DMS153 (cell line): ENCODE results near the gene CFAP20DC.
"Not testable (repeated sequence)": the region's sequence is repeated elsewhere in the genome, so short reads cannot be mapped to it uniquely, and the experiment has no call there.

Experiments
- DNase-seq: peaks from one replicate; lab custom pipeline; 2025; lab: John Stamatoyannopoulos, UW

The CFAP20DC gene

DNA sequence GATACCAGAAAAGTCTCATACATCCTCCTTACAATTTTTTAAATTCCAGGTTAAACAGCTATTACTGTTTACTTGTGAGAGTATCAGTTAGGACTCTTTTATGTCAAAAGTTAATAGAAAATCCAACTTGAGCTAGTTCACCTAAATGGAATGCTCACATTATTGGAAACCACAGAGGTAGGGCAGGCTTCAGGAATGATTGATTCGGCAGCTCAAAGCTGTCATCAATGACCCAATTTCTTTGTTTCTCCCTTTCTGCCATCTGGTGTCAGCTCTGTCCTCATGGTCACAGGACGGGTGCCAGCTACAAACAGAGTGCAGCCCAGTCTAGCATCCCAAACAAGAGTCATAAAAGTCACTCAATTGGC, 32.2 kb downstream of the CFAP20DC start:
- no peak for DNase-seq

DNA sequence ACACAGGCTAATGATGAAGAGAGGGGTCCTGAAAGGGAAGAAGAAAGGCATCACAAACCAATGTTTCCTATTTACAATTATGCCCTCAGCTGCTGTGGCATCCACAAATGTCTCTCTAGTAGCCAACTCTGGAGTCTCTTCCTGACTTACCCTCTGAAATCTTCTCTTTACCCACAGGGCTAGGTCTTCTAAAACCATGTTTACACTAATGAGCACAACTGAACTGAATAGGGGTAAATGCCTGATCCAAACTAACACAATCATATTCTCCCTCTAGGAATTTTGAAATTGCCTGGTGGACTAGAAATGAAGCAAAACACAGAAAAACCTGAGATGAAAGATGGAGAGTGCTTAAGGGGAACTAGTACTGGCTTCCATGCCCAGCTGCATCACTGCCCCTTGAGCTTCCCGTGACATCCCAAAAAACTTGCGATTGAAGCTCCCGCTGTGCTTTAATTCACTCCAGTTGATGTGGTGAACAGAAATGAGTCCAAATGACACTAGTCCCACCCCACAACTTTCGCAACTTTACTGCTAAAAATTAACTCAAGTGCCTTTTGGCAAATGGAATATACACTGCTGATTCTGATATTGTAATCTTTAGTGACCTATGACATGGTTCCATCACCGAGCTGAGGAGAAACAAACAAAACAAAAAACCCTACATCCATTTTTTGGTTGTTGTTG, 32.8 kb downstream of the CFAP20DC start:
- DNase-seq, result no peak

DNA sequence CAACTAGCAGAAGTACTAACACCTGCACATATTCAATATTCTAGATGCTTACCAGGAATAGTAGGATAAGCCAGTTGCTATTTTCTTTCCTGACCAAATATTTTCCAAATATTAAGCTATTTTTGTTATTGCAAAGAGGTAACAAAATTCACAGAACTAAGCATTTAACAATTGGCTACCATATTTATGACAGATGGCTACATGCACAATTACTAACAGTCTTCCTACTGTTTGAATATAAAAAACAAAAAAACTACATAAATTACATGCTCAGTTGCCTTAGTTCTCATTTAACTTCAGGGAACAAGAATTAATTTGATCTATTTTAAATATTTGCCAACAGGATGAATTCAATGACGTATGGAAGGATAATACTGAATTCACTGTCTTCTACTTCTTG, 36.2 kb downstream of the CFAP20DC start:
- DNase-seq, result no peak

DNA sequence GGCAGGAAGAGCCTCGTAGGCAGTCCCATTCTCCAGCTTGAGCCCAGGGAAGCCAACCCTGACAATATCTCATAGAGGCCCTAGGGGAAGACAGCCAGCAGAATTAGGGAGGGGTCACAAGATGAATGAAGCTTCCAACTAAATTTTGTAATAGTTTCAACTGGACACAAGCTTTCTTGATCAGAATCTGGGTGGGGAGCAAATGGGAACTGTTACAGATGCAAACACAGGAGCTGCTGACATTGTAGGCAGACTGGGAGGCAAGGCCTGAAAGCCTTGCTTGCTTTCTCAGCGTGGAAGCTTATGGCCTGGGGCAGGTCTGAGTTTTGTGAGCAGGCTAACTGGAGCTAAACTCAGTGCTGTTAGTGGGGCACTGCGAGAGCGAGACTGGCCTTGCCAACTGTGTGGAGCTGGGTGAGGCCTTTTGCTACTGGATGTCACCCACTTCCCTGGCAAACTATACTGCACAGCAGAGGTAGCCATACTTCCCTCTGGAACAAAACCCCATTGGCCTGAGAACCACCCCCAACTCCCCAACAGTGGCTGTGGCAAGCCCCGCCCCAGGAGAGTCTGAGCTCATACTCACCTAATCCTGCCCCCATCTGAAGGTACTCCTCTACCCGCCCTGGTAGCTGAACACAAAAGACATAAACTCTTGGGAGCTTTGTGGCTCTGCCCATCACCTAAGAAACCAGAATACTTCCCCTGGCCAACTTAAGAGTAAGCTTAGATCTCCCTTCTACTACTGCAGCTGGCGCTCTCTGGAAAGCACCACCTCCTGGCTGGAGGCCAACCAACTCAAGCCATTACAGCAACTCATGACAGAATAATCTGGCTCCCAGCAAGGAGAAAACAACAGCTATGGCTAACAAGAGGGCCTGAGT, 42.9 kb downstream of the CFAP20DC start:
- no peak for DNase-seq

DNA sequence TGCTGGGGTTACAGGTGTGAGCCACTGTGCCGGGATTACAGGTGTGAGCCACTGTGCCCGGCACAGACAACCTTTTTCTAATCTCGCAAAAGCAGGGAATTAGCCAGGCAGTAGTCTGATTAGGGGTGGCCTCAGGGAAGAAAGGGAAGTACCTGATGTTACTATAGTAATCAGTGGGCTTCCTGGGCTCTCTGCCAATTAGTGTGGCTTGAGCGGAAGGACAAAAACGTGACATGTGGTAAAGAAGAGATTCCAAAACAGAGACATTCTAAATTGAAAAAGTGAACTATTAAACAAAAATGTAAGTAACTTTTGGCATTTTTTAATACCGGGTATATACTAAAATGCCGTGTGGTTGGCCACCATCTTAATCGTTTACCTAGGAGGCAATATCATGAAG, 48.1 kb downstream of the CFAP20DC start:
- no peak for DNase-seq

DNA sequence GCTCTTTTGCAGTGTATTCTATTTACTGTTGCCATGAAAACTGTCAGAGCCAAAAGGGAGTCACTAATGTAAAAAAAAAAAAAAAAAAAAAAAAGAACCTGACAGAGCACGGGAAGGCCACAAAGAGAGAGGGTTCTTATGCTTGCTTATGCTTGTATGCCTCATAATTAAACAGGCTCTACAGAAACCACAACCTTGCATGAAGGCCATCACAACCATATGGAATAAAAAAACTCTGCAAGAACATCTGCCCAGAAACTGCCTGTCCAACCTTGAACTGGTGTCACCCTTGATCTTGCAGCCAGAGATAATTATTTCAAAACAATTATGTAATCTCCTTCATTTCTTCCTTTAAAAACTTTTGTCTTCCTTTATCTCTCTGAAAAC, 50.1 kb downstream of the CFAP20DC start:
- no peak for DNase-seq

DNA sequence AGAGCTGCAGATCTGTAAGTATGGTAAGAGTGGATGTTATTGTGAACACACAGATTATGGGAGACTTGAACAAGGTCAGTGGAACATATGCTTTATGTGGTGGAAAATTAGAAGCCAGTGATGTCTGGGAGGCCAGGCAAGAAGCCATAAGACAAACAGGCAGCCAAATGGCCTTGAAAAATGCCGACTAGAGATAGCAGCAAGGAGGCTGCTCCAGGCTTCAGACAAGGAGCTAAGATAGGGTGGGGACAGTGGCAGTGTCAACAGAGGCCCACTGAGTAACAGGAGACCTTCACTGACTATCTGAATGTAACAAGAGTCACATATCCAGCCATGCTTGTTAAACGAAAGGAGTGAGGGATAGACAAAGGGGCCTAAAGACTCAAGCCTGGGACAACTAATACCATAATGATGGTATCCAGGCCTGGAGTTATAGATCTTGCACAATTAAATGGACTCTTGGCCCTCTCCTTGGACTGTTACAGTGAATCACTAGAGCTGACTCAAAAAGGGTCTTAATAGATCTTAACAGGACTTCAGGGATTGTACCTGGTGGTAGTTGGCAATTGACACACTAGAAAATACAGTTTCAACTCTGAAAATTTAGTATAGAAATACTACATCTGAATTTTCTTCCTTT, 50.6 kb downstream of the CFAP20DC start:
- no peak for DNase-seq

DNA sequence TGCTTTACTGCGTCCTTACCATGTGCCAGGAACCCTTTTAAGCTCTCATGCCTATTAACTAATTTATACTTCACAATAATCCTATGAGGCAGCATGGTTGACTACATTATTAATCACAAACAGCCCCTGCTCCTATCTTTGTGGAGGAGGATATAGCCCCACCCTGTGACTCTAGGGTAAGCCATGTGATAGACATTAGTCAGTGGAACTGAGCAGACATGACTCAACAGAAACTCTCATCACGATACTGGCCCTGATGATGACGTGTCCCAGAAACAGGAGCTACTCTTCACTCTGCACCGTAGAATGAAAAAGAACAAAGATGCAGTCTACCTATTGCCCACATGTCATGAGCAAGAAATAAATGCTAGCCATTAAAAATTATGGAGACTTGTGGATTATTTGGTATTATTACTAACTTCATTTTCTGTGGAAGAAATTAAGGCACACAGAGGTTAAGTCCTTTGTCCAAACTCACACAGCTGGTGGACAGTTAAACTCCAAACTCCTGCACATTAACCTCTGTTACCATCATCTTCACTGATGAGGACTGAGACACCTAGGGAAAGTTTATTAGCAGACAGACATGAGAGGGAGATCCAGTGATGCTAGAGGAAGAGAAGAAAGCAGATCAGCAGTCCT, 51.2 kb downstream of the CFAP20DC start:
- DNase-seq, result no peak

DNA sequence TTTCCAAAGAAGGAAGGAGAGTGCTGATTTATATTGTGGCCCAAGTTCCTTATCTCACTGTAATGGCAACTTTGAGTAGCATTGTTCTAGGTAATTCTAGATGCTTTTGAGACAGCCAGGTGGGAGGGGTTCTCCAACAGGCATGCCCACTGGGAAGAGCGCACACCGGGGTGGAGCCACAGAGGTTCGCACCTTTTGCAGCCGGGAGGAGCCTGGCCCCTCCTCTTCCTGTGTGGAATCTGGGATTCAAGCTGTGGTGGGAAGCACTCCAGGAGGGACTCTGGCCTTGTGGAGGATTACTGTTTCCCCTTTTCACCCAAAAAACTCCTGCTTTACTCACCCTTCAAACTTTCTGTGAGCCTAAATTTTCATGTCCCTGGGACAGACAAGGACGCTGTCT, 53.1 kb downstream of the CFAP20DC start:
- no peak for DNase-seq

DNA sequence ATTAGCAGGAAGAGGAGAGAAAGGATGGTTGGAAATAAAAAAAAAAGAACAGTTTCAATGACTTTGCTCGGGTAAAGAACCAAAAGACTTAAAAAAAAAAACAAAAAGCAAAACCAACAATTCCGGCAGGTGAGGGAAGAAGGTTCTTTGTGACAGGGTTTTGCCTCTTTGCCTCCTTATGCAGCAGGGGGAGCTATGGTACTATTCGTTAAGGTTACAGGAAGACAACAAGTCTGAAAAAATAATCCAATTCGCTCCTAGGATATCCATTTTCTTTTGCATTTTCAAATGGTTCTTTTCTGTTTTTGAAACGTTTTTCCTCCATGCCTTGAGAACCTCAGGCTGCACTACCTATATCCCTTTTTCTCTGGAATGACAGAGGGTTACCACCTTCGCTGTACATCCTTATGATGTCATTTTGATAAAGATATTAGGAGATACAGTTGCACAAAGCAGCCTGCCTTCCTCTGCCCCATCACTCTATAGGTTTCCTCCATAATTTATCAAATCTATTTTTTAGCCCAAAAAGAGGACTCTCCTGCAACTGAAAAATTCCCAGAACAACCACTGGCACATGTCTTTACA, 55.0 kb downstream of the CFAP20DC start:
- DNase-seq, result no peak

DNA sequence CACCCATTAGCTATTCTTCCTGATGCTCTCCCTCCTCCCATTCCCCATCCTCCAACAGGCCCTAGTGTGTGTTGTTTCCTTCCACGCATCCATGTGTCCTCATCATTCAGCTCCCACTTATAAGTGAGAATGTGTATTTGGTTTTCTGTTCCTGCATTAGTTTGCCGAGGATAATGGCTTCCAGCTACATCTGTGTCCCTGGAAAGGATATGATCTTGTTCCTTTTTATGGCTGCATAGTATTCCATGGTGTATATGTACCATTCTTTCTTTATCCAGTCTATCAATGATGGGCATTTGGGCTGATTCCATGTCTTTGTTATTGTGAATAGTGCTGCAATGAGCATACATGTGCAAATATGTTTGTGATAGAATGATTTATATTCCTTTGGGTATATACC, 56.3 kb downstream of the CFAP20DC start:
- no peak for DNase-seq

DNA sequence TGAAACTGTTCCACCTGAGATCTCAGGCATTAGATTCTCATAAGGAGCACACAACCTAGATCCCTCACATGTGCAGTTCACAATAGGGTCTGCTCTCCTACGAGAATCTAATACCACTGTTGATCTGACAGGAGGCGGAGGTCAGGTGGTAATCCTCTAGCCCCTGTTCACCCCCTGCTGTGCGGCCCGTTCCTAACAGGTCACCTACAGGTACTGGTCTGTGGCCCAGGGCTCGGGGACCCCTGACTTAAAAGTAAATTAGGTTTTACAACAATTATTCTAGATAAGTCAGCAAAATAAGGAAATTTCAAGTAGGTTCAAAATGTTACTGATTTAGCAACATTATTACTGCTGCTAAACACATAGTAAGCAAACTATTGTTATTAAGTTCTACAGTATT, 58.2 kb downstream of the CFAP20DC start:
- DNase-seq, result no peak

DNA sequence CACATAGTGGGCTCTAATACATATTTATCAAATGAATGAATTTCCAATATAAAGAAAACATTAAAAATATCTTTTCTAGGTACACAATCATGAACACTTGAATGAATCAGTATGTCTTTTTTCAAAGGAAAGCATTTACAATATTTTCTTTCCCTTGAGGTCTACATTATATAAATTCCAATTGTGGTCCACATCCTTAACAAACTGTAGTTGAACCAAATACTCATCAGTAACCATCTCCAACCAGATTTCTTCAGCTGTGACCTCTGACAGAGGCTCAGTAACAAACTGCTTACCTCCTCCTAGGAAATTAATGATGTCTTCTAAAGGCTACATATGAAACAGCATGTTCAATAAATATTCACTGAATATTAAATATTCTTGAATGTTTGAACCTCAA, 58.8 kb downstream of the CFAP20DC start:
- DNase-seq, result no peak

DNA sequence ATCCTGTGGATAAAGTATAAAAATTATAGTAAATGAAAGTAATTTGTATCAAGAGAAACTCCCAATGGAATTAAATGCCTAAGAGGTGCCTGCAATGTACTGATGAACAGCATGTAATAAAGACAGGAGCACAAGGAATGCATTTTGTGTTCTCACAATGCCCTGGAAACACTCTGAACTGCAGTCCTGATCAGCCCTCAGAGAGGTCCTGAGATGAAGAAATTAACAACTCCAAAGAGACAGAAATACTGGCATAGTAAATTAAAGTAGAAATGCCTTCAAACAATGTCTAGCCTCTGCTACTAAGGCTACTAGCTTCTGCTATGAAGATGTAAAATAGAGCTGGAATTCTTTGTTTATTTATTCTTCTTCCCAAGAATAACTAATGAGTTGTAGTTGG, 59.9 kb downstream of the CFAP20DC start:
- no peak for DNase-seq

DNA sequence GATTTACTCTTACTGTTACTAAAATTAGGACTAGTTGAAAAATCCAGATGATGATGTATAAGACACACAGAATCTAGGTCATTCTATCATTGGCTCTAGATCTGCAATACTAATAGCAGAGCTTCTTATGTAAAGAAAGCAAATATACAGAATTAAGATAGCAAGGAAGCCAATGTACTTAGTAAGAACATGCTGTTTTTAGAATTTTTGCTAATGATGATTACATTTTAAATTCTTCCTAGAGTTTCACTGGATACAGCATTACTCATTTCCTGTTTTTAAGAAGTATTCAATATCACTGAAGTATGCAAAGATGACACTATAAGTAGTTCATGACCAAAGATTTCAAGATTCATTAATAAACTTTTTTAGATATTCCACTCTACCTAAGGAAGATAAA, 60.7 kb downstream of the CFAP20DC start:
- no peak for DNase-seq

DNA sequence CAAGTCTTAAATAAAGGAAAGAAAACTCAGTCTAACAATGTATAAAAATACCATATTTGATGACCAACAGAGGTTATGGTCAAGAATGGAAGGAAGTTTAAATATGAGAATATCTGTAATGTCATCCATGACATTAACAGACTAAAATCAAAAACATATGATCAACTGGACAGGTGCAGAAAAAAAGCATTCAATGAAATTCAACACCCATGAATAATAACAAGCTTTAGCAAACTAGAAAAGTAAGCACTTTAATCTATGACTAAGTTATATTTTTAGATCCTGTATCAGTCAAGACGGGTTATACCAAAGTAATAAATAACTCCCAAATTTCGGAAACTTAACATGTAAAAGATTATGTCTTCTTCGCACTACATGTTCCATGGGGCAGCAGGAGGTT, 61.8 kb downstream of the CFAP20DC start:
- DNase-seq, result no peak

DNA sequence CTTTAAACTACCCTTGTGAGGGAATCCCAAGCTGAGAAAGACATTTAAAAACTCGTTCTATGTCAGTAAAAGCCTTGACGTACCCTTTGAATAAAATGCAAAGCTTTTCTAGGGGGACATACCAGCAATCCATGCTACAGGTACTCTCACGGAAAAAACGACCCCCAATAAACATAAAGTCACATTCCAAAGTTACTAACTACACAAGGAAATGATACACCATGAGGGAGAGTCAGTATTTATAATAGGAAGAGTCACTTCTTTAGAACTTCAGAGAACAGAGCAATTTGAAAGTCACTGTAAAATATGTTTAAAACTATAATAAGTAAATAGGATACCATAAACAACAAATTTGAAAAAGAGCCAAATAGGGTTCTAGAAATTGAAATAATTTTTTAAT, 63.2 kb downstream of the CFAP20DC start:
- DNase-seq, result no peak

DNA sequence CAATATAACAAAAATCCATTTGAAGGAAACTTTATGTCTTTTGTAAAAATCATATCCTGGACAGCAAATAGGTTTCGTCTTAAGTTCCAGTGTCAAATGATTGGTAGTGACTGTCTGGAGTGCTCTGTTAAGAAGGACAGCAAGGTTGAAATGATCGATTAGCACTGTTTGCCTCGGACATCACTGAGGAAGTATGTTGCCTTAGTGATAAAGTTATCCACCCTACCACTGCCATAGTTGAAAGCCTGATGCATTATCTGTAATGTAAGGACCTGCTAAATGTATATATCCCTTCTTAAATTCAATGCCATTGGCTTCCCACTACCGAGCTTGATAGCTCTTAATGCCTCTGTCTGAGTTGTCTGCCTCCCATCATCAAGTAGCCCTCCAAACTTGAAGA, 70.0 kb downstream of the CFAP20DC start:
- DNase-seq, result no peak

DNA sequence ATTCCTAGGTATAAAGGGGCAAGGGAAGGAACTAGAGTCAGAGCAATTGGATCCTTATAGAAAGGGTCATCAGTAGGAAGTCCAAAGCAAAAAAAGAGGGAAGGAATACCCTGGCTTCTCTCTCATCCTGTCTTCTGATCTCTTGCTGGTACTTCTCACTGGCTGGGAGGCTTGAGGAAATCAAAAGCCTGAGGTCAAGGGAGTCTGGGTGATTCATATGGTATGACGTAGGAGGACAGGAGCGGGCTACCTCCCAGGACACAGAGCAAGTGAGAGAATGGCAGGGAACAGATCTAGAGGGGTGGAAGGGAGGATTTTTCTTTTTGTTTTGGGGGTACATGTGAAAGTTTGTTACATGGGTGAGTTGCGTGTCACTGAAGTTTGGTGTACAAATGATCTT, 76.0 kb downstream of the CFAP20DC start:
- DNase-seq, result no peak

DNA sequence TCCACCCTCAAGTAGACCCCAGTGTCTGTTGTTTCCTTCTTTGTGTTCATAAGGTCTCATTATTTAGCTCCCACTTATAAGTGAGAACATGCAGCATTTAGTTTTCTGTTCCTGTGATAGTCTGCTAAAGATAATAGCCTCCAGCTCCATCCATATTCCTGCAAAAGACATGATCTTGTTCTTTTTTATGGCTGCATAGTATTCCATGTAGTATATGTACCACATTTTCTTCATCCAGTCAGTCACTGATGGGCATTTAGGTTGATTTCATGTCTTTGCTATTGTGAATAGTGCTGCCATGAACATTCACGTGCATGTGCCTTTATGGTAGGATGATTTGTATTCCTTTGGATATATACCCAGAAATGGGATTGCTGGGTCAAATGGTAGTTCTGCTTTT, 82.0 kb downstream of the CFAP20DC start:
- not testable (repeated sequence) for DNase-seq

DNA sequence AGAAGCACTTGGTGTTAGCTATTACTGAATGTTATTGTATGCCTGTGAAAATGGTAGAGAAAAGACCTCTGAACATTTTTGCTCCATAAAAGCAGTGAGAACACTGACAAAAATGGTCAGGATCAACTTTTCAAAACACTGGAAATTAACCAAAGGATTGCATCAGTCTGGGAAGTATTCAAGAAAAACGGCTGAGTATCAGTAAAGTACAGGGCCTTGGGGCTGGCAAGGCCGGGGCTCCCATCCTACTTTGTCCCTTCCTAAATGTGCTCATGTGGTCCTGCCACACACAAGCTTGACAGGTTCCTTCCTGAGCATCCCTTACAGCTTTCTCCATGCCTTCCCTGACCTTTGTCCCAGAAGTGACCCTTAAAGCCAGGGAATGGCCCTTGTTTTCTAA, 84.0 kb downstream of the CFAP20DC start:
- DNase-seq, result no peak

DNA sequence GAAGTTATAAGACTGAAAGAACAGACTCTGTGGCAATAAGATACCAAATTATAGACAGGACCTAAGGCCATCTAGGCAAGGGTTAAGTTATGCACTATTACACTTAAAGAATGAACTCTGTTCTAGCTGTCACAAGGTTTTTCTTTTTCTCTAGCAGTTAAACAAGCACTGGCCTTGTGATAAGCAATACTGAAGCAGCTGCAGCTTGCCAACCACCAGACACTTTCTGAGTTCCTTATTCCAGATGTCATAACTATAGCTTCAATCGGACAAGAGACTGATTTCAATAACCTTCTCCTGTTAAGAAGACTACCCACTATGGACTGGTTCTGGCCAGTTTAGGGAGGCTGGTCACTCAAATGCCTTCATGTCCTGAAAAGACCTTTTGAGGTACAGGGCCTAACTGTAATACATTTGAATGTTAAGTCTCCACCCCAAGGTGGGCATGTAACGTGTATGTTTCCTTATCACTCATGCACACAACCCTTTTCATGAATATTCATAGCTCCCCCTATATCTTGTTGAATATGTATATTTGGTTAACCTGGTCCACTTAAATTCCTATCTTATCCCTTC, 85.8 kb downstream of the CFAP20DC start:
- no peak for DNase-seq
